ENCODE data around the gene PWWP2B. TPM values are rescaled to one million over a fixed set of nuclear protein-coding genes. Genes with fewer than 3 reads are reported as not detected.
A peak's percentile ranks its signal among the peaks of the same experiment; 100 is the strongest.

Gene PWWP2B
- total and polyA plus RNA-seq, 2 of the 4 experiments (the other 2 are of a cell fraction) = 1.7 to 2.2 TPM

- in situ Hi-C loops (cut with MboI; ENCODE audit: low sequenced_read_pairs) = no loop called here
- H3K27ac ChIP-seq (ENCODE audit: insufficient read depth, low read length) = no peak overlapping the region
- no peak overlapping the region for H4K5ac ChIP-seq (ENCODE audit: low read depth, low read length)
- H3K36me3 ChIP-seq (ENCODE audit: control insufficient read depth, insufficient read depth, low read length) = no peaks in the 10 kb centered on the region
- no peak overlapping the region for H4K8ac ChIP-seq (ENCODE audit: low read depth in 2 of 2, low read length in 2 of 2)
- no peaks in the 10 kb centered on the region for H3K79me1 ChIP-seq (ENCODE audit: low read depth in 1 of 2, low read length in 2 of 2)
- no peak overlapping the region for H3K18ac ChIP-seq (ENCODE audit: low read depth, low read length)
- ChIA-PET CTCF (no interaction called here), POLR2A (ENCODE audit: unreplicated experiment) (no interaction called here)
- no TSS peak for BruUV-seq (replicated peaks)
- H3K4me3 ChIP-seq (ENCODE audit: insufficient read depth, low read depth, low read length) = no peak overlapping the region
- no peak overlapping the region for H3K56ac ChIP-seq (ENCODE audit: extremely low read depth, insufficient read depth, low read length)
- intact Hi-C loops (cut with micrococcal nuclease) = no loop called here
- no peak overlapping the region for H2BK120ac ChIP-seq (ENCODE audit: low read depth, low read length)
- peak overlapping the region; percentile 81 for H2AK9ac ChIP-seq (replicated peaks; ENCODE audit: low read depth, low read length, poor library complexity)
- no peak overlapping the region for H3K14ac ChIP-seq (replicated peaks; ENCODE audit: low read depth, low read length)
- H3K4me2 ChIP-seq (ENCODE audit: low read depth, low read length) = no peak overlapping the region
- no peaks in the 10 kb centered on the region for H4K20me1 ChIP-seq (ENCODE audit: insufficient read depth, low read length)
- H3K23ac ChIP-seq (ENCODE audit: low read depth, low read length) = no peak overlapping the region
- peaks cover 6% of the 10 kb centered on the region for H3K9me1 ChIP-seq (ENCODE audit: insufficient read depth, low read length)
- dilution Hi-C loops (cut with HindIII; ENCODE audit: low sequenced_read_pairs, unreplicated experiment) = no loop called here
- H2AK5ac ChIP-seq (ENCODE audit: low read depth, low read length) = no peak overlapping the region
- no peak overlapping the region for H2BK20ac ChIP-seq (ENCODE audit: low read depth, low read length)
- H3K9me3 ChIP-seq (ENCODE audit: control insufficient read depth, insufficient read depth, low read length) = no peaks in the 10 kb centered on the region
- ATAC-seq (ENCODE audit: low read depth) = no peak
- H3K27me3 ChIP-seq (ENCODE audit: control insufficient read depth, insufficient read depth, low read length) = no peaks in the 10 kb centered on the region
- no peak overlapping the region for H4K91ac ChIP-seq (ENCODE audit: insufficient read depth, low read depth, low read length)
- H3K9ac ChIP-seq (ENCODE audit: low read depth, low read length) = no peak overlapping the region
- DNase-seq = no peak
- TF ChIP-seq CHD1 (IDR thresholded peaks at IDR 0.05; ENCODE audit: low read depth, low read length) = no peak
- no peak for TF ChIP-seq CTCF (conservative IDR thresholded peaks at IDR 0.05; ENCODE audit: low read depth, low read length)
- TF ChIP-seq SMC3 (IDR thresholded peaks at IDR 0.05; ENCODE audit: low read depth, low read length) = no peak
- no peak for TF ChIP-seq POLR2A (IDR thresholded peaks at IDR 0.05; ENCODE audit: low read depth, low read length)
- TF ChIP-seq ELK1 (IDR thresholded peaks at IDR 0.05; ENCODE audit: borderline replicate concordance, low read depth, low read length) = no peak
- TF ChIP-seq RAD21 (IDR thresholded peaks at IDR 0.05; ENCODE audit: low read length) = no peak
- TF ChIP-seq CEBPB (IDR thresholded peaks at IDR 0.05; ENCODE audit: low read depth, low read length) = no peak
- no peak for TF ChIP-seq RCOR1 (IDR thresholded peaks at IDR 0.05; ENCODE audit: insufficient replicate concordance, low read length)
- TF ChIP-seq MAFK (IDR thresholded peaks at IDR 0.05; ENCODE audit: low read depth, low read length) = no peak
- no peak for TF ChIP-seq FOS (IDR thresholded peaks at IDR 0.05; ENCODE audit: low read depth, low read length)
- no peak for TF ChIP-seq USF2 (IDR thresholded peaks at IDR 0.05; ENCODE audit: low read depth, low read length)
- TF ChIP-seq MAZ (IDR thresholded peaks at IDR 0.05; ENCODE audit: borderline replicate concordance, low read depth, low read length) = no peak
- no peak overlapping the region for H2BK5ac ChIP-seq (ENCODE audit: low read depth, low read length, poor library complexity, severe bottlenecking)
- H2AFZ ChIP-seq (replicated peaks; ENCODE audit: low read length, poor library complexity) = peak overlapping the region; percentile 23
- H2BK15ac ChIP-seq (ENCODE audit: low read depth, low read length) = no peak overlapping the region
- no peak overlapping the region for H3K4ac ChIP-seq (ENCODE audit: low read depth, low read length)
- H3K4me1 ChIP-seq (ENCODE audit: control insufficient read depth, insufficient read depth, low read length) = no peaks in the 10 kb centered on the region
- WGBS, 2 experiments (ENCODE audit: extremely low coverage in 2 of 2, insufficient read length in 1 of 2) = 90% methylated on average over 10 of the region's 21 CpGs; no CpG with 5 or more reads in 1 of the 2 experiments
These were observed 36.8 kb downstream of the PWWP2B start for GRCh38 chr10:132433671-132434340.

Data from IMR-90 (cell line).